ENCODE measurements around the gene ZNF276. TPM values are rescaled to one million over a fixed set of nuclear protein-coding genes. Genes with fewer than 3 reads are reported as not detected.

ZNF276 gene
- polyA plus RNA-seq, 1 of the 3 experiments (the other 2 are of a cell fraction): 24.9 TPM

GRCh38 chr16:89736554-89736953, 15.2 kb downstream of the ZNF276 start:
- no peaks in the 10 kb centered on the region for H3K9me3 ChIP-seq
- H3K79me2 ChIP-seq (ENCODE audit: insufficient read depth): peaks cover 17% of the 10 kb centered on the region; the same call in 1 of the 2 replicates
- ChIA-PET CTCF (interaction anchor here (0.8 to 1.7 kb wide), 2 partner anchors 23 to 124 kb away, joined by 3 to 5 read pairs; no protein-coding TSS in a partner anchor), POLR2A (no interaction called here)
- H3K9me2 ChIP-seq: no peaks in the 10 kb centered on the region
- H3K4me2 ChIP-seq: no peak overlapping the region
- no peaks in the 10 kb centered on the region for H3K4me1 ChIP-seq (ENCODE audit: control insufficient read depth in 1 of 2, insufficient read depth in 2 of 2, low read depth in 1 of 2, low read length in 1 of 2)
- H3K36me3 ChIP-seq (replicated peaks in 1 of 2; ENCODE audit: control insufficient read depth in 1 of 2, insufficient read depth in 2 of 2, low read length in 1 of 2): peaks cover 56 to 71% of the 10 kb centered on the region in 2 experiments
- no peak overlapping the region for H2AFZ ChIP-seq (ENCODE audit: low read depth)
- WGBS (ENCODE audit: low lambda C conversion rate): 97% methylated on average over 3 of the region's 3 CpGs
- TF ChIP-seq RCOR1 (IDR thresholded peaks at IDR 0.05; ENCODE audit: low read length) (no peak), POLR2AphosphoS5 (IDR thresholded peaks at IDR 0.05; ENCODE audit: low read depth, low read length) (no peak), FOXM1 (IDR thresholded peaks at IDR 0.05; ENCODE audit: low read depth) (no peak), EZH2phosphoT487 (IDR thresholded peaks at IDR 0.05; ENCODE audit: borderline replicate concordance, low read depth) (no peak), TEAD4 (IDR thresholded peaks at IDR 0.05; ENCODE audit: borderline replicate concordance, insufficient read depth) (no peak)
- TF ChIP-seq, protein P1, sequence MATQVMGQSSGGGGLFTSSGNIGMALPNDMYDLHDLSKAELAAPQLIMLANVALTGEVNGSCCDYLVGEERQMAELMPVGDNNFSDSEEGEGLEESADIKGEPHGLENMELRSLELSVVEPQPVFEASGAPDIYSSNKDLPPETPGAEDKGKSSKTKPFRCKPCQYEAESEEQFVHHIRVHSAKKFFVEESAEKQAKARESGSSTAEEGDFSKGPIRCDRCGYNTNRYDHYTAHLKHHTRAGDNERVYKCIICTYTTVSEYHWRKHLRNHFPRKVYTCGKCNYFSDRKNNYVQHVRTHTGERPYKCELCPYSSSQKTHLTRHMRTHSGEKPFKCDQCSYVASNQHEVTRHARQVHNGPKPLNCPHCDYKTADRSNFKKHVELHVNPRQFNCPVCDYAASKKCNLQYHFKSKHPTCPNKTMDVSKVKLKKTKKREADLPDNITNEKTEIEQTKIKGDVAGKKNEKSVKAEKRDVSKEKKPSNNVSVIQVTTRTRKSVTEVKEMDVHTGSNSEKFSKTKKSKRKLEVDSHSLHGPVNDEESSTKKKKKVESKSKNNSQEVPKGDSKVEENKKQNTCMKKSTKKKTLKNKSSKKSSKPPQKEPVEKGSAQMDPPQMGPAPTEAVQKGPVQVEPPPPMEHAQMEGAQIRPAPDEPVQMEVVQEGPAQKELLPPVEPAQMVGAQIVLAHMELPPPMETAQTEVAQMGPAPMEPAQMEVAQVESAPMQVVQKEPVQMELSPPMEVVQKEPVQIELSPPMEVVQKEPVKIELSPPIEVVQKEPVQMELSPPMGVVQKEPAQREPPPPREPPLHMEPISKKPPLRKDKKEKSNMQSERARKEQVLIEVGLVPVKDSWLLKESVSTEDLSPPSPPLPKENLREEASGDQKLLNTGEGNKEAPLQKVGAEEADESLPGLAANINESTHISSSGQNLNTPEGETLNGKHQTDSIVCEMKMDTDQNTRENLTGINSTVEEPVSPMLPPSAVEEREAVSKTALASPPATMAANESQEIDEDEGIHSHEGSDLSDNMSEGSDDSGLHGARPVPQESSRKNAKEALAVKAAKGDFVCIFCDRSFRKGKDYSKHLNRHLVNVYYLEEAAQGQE (IDR thresholded peaks at IDR 0.05; ENCODE audit: low read depth, low read length): no peak
- TF ChIP-seq, protein P2, sequence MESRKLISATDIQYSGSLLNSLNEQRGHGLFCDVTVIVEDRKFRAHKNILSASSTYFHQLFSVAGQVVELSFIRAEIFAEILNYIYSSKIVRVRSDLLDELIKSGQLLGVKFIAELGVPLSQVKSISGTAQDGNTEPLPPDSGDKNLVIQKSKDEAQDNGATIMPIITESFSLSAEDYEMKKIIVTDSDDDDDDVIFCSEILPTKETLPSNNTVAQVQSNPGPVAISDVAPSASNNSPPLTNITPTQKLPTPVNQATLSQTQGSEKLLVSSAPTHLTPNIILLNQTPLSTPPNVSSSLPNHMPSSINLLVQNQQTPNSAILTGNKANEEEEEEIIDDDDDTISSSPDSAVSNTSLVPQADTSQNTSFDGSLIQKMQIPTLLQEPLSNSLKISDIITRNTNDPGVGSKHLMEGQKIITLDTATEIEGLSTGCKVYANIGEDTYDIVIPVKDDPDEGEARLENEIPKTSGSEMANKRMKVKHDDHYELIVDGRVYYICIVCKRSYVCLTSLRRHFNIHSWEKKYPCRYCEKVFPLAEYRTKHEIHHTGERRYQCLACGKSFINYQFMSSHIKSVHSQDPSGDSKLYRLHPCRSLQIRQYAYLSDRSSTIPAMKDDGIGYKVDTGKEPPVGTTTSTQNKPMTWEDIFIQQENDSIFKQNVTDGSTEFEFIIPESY (IDR thresholded peaks at IDR 0.05; ENCODE audit: borderline replicate concordance, low read depth): no peak
- TF ChIP-seq, protein P3, sequence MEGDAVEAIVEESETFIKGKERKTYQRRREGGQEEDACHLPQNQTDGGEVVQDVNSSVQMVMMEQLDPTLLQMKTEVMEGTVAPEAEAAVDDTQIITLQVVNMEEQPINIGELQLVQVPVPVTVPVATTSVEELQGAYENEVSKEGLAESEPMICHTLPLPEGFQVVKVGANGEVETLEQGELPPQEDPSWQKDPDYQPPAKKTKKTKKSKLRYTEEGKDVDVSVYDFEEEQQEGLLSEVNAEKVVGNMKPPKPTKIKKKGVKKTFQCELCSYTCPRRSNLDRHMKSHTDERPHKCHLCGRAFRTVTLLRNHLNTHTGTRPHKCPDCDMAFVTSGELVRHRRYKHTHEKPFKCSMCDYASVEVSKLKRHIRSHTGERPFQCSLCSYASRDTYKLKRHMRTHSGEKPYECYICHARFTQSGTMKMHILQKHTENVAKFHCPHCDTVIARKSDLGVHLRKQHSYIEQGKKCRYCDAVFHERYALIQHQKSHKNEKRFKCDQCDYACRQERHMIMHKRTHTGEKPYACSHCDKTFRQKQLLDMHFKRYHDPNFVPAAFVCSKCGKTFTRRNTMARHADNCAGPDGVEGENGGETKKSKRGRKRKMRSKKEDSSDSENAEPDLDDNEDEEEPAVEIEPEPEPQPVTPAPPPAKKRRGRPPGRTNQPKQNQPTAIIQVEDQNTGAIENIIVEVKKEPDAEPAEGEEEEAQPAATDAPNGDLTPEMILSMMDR (IDR thresholded peaks at IDR 0.05): no peak
- H3K9ac ChIP-seq: no peak overlapping the region
- H4K20me1 ChIP-seq (ENCODE audit: insufficient read depth): no peaks in the 10 kb centered on the region; the same call in 1 of the 2 replicates
- no peak for DNase-seq
- H3K27ac ChIP-seq (ENCODE audit: low read depth in 2 of 2, low read length in 1 of 2): no peak overlapping the region
- no peak overlapping the region for H3K4me3 ChIP-seq (ENCODE audit: low read depth in 2 of 2, low read length in 1 of 2)
- peaks cover 16% of the 10 kb centered on the region for H3F3A ChIP-seq (replicated peaks; ENCODE audit: insufficient read depth)
- no peaks in the 10 kb centered on the region for H3K27me3 ChIP-seq (ENCODE audit: insufficient read depth)

All from SK-N-SH (cell line).